ENCODE results near the gene KCNAB3. TPM values are rescaled to one million over a fixed set of nuclear protein-coding genes. Genes with fewer than 3 reads are reported as not detected.
"Not testable (repeated sequence)": the region's sequence is repeated elsewhere in the genome, so short reads cannot be mapped to it uniquely, and the experiment has no call there.

The KCNAB3 gene
- 1.2 TPM for total RNA-seq

DNA sequence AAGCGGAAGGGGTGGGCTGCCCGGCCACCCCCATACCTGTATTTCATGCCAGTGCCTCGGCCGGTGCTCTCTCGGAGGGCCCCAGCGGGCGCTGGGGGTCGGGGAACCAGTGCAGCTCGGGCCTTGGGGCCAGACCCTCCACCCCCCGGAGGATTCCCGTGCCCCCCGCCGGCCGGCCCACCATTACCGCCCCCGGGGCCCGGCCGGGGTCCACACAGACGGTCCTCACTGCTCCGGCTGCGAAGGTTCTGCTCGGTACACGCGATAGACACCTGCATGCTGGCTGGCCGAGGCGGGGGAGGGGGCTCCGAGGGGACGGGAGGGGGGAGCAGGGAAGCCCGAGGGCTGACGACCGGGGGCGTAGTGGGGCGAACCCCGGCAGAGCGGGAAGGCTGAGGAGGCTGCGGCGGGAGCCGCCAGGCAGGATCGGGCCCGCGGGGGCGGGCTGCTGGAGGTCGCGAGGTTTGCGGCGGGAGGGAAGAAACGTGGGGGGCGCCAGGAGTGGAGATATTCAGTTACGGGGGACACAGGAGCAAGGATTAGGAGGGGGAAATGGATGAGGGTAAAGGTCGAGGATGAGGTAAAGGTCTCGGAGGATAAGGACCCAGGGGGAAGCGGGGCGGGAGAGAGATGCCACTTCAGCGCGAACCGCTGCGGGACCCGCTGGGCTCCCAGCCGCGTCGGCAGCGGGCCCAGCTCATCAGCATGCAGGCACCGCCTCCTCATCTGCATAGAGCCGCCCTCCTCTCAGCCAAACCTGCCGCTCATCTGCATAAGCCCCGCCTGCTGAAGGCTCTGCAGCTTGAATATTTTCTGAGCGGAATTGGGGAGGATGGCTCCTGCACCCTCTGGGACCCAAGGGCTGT lies at the start of gene KCNAB3:
Gene KCNAB3 (minus strand): TSS at position 699 of the 866 bp plus-strand sequence. CDS start 421 bp downstream, at position 278.
- FAIRE-seq (no peak), DNase-seq (ENCODE audit: low spot score in 2 of 2) (peak; percentile 71 to 83)

DNA sequence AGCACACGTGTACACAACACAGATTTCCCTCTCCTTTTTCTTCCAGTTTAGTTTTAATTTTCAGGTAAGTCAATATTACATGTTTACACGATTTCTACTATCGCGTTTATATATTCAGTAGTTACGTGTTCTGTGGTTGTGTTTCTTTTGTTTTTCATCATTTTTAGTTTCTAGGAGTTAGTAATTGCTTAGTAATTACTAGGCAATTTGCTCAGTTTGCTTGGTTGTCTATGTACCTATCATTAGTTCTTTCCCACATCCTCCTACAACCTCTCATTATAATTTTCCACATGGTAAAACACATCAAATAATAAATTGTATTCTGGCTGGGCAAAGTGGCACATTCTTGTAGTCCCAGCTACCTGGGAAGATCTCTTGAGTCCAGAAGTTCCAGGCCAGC lies 48.1 kb upstream of the KCNAB3 start:
- FAIRE-seq (no peak), DNase-seq (ENCODE audit: low spot score in 2 of 2) (no peak)

DNA sequence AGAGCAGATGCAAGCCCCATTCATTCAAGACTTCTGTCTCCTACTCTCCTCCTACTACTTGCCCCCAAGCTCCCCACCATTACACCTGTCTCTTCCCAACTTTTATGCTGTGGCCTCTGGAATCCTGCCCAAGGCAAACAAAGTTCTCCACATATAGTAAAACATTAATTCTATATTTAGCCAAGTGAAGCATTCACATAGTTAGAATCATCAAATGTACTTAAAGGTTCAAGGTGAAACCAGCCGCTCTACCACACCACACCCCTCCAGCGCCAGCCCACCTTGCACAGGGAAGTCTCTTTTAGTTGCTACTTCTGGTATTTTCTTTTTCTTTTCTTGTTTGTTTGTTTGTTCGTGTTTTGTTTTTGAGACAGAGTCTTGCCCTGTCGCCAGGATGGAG lies 47.4 kb upstream of the KCNAB3 start:
- FAIRE-seq = no peak

DNA sequence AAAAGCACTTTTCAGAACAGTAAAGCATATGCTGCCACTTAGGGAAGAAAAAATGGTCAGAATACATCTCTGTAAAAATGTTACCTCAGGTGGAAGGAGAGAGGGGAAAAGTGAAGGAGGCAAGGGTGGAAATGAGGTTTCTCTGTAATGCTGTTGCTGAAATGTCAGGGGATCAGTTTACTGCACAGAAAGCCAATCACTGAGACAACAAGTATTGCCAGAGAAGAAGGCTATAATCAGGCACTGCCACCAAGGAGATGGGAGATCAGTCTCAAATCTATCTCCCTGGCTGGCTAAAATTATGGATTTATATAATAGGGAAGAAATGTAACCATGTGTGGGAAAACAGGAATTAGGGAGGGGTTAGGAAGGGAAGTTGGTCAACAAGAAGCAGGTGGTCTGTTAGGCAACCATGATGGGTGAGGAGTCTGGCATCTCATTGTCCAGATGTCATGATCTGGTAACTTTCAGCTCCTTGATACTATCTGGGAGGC lies 45.0 kb upstream of the KCNAB3 start:
- DNase-seq (ENCODE audit: low spot score in 2 of 2) (no peak), FAIRE-seq (no peak)

More for the DNA sequence above, 47.4 kb upstream of the KCNAB3 start:
- DNase-seq (ENCODE audit: low spot score in 2 of 2) = no peak

DNA sequence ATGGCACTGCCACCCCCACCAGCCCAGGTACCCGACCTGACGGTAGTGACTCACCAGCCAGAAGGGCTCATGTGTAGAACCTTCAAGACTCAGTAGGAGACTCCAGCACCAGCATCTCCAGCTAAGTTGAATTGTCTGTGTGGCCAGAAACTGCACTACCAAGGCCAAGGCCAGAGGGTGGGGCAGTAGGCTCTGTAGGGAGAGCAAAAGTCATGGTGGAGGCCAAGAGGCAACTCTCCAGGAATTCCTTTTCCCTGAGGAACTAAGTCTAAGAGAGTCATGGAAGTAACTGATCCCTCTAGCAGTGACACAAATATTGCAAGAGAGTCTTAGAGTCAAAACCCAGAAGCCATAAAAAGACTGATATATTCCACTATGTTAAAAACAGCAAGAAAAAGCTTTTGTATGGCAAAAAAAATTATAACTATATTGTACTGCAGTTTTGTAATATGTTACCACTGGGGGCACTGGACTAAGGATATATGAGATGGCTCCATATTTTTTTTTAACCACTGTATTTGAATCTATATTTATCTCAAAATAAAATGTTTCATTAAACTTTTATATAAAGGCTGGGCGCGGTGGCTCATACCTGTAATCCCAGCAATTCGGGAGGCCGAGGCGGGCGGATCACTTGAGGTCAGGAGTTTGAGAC lies 42.6 kb upstream of the KCNAB3 start:
- DNase-seq (ENCODE audit: low spot score in 2 of 2) (no peak), FAIRE-seq (no peak)

DNA sequence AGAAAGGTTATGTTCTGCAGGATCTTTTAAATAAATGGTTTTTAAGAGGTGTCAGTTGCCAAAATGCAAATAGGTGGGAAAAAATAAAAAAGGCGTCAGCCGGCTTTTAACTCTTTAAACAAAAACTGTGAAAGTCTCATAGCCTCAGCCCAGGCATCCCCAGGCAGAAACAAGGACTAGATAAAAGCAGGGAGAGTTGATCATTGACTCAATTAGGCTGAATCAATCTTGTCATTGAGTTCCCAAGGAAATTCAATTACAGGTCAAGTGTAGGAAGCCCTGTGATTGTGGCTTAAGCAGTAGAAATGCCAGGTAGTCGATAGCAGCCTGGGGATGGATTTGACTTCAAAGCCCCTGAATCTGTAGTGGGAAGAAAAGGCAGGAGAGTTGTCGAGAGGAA lies 42.0 kb upstream of the KCNAB3 start:
- no peak for DNase-seq (ENCODE audit: low spot score in 2 of 2)
- no peak for FAIRE-seq

DNA sequence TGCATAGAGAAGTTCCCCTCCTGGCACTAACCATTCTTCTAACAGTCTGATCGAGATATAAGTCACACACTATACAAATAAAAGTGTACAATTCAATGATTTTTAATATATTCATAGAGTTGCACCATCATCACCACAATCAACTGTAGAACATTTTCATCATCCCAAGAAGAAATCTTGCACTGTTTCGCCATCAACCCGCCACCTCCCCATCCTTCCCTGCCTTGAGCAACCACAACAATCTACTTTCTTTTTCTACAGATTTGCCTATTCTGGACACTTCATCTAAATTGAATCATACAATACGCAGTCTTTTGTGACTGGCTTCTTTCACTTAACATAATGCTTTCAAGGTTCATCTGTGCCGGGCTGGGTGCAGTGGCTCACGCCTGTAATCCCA lies 39.8 kb upstream of the KCNAB3 start:
- DNase-seq (ENCODE audit: low spot score in 2 of 2) = no peak
- no peak for FAIRE-seq

DNA sequence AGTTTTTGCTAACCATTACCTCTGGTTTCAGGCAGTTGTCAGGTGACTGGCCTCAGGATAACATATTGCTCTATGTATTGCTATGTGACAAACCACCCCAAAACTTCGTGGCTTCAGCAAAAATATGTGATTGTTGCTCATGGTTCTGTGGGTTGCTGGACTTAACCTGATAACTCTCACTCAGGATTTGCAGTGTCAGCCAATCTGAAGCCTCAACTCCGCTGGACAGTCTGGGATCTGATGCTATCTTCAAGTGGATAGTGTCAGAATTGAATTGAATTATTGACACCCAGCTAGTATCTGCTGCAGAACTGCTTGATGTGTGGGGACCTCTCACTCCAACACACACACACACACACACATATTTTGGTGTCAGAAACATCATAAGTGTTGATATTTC lies 38.1 kb upstream of the KCNAB3 start:
- DNase-seq (ENCODE audit: low spot score in 2 of 2) = no peak
- no peak for FAIRE-seq

DNA sequence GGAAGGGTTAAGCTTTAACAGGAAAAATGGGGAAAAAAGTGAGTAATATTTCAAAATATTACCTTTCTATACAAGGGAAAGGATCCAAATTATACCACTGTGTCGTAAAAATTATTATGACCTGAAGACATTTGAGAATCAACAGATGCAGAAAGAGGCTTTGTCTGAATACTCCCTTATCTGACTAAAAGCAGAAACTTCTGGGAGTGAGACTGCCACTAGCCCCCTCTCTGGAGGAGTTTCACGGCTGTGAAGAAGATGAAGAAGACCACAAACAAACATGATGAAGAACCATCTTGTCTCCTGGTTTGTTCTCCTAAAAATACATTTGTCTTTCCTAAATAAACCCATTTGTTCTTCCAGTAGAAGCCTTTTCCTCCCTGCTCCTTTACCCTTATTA lies 31.8 kb upstream of the KCNAB3 start:
- no peak for FAIRE-seq
- DNase-seq (ENCODE audit: low spot score in 2 of 2) = no peak

DNA sequence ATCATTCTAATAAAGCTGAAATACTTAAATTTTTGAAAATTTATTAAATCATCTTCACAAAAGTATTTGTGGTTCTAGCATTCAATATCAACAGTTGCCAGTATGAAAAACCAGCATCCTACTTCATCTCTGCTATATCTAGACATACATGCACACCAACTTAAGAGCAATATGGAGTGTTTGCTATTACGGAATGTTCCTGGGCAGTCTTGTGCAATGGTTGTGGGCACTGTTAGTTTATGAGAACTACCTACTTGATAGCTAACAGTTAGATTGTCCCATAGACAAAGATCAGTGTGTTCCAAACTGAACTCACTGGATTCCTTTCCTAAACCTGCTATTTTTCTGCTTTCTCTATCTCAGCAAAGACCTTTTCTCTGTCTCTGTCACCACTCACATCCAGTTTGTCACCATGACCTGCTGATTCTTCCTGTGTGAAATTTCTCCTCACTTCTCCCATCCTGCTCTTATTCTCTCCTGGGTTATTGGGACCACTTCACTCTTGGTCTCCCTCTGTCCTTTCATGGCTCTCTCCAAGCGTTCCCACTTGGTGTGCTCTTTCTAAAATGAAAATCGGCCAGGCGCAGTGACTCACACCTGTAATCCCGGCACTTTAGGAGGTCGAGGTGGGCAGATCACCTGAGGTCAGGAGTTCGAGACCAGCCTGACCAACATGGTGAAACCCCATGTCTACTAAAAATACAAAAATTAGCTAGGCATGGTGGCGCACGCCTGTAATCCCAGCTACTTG lies 30.0 kb upstream of the KCNAB3 start:
- FAIRE-seq = no peak
- no peak for DNase-seq (ENCODE audit: low spot score in 2 of 2)

DNA sequence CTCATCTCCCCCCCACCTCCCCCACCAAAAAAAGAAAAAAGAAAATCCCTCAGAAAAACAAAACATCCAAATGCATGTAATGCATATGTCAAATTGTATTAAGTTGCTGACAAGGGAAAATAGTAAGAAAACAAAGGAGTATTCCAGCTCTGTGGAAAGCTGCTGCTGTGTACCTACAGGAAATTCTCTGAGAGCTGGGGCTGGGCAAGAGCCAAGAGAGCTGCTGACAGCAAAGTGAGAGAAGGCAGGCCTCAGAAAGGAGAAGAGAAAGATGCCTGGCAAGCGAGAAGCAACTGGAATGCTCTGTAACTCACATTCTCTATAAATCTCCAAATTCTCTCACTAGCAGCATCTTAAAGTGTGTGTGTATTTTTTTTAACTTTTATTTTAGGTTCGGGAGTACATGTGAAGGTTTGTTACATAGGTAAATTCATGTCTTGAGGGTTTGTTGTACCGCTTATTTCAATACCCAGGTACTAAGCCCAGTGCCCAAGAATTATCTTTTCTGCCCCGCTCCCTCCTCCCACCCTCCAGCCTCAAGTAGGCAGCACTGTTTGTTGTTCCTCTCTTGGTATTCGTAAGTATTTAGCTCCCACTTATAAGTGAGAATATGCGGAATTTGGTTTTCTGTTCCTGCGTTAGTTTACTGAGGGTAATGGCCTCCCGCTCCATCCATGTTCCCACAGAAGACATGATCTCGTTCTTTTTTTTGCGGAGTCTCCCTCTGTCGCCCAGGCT lies 26.7 kb upstream of the KCNAB3 start:
- no peak for FAIRE-seq

DNA sequence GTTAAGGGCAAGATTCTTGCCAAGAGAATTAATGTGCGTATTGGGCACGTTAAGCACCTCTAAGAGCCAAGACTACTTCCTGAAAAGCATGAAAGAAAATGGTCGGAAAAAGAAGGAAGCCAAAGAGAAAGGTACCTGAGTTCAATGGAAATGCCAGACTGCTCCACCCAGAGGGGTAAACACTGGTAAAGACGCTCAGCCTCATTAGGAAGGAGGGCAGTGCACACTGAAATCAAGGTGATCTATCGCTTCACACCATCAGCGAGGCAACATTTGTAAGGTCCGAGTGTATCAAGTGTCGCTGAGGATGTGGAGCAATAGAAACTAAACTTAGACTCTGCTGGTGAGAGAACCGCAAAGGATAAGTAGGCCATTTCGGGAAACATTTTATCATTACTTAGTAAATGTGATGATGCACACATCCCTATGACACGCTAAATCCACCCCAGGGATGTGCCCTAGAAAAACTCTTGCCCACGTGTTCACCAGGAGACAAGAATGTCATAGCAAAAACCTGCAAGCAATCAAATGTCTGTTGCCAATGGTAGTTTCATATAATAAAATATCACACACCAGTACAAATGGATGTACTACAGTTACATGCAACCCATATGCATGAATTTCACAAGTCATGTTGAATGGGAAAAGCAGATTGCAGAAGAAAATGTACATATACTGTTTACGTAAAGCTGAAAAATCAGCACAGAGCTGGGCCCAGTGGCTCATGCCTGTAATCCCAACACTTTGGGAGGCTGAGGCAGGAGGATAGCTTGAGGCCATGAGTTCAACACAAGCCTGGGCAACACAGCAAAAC lies 26.0 kb upstream of the KCNAB3 start:
- no peak for FAIRE-seq

More for the DNA sequence above, 26.7 kb upstream of the KCNAB3 start:
- no peak for DNase-seq (ENCODE audit: low spot score in 2 of 2)

DNA sequence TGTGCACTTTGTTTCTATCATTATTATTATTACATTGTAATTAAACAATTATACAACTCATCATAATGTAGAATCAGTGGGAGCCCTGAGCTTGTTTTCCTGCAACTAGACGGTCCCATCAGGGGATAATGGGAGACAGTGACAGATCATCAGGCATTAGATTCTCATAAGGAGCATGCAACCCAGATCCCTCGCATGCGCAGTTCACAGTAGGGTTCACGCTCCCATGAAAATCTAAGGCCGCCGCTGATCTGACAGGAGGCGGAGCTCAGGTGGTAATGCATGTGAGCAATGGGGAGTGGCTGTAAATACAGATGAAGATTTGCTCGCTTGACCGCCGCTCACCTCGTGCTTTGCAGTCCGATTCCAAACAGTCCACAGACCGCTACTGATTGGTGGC lies 23.6 kb upstream of the KCNAB3 start:
- DNase-seq (ENCODE audit: low spot score in 2 of 2); FAIRE-seq: not testable (repeated sequence)

More for the DNA sequence above, 26.0 kb upstream of the KCNAB3 start:
- no peak for DNase-seq (ENCODE audit: low spot score in 2 of 2)

DNA sequence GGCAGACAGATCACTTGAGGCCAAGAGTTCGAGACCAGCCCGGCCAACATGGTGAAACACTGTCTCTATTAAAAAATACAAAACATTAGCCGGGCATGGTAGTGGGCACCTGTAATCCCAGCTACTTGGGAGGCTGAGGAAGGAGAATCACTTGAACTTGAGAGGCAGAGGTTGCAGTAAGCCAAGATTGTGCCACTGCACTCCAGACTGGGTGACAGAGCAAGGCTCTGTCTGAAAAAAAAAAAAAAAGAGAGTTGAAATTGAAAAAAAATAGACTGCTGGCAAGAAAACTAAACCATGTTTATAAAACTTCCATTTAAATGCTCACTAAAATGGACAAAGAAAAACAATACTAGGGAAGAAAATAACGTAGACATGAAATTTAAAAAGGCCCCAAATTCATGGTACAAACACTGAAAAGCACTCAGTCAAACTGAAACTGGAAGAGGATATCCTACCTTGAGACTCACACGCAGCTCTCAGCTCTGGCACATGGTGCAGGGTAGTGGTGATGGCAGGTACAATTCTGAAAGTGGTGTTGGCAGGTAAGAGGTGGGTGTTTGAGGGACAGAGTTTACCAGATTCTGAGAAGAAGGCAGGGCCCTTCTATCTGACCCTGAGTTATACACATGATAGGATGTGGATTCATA lies 21.6 kb upstream of the KCNAB3 start:
- no peak for FAIRE-seq
- no peak for DNase-seq (ENCODE audit: low spot score in 2 of 2)

DNA sequence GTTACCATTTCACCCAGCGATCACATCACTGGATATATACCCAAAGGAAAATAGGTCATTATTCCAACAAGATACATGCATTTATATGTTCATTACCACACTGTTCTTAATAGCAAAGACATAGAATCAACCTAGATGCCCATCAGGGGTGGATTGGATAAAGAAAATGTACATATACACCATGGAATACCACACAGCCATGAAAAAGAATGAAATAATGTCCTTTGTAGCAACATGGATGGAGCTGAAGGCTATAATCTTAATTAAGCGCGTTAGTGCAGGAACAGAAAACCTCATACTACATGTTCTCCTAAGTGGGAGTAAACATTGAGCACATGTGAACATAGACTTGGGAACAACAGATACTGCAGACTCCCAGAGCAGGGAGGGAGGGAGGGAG lies 20.9 kb upstream of the KCNAB3 start:
- FAIRE-seq (no peak), DNase-seq (ENCODE audit: low spot score in 2 of 2) (no peak)

DNA sequence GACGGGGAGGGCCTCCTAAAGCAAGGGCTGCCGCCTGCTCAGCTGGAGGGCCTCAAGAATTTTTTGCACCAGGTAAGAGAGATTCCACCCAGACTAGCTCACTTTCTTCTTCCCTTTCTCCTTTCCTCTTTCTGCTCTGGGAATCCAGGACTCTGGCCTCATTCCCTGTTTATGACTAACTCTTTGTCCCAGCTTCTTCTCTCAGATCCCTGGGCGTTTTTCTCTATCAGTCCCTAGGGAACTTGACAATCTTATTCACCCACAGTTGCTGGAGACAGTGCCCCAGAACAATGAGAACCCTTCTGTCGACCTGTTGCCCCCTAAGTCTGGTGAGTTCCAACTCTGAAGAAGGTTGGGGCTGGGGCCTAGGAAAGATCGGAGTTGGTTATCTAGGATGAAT lies 18.0 kb upstream of the KCNAB3 start:
- FAIRE-seq = no peak

DNA sequence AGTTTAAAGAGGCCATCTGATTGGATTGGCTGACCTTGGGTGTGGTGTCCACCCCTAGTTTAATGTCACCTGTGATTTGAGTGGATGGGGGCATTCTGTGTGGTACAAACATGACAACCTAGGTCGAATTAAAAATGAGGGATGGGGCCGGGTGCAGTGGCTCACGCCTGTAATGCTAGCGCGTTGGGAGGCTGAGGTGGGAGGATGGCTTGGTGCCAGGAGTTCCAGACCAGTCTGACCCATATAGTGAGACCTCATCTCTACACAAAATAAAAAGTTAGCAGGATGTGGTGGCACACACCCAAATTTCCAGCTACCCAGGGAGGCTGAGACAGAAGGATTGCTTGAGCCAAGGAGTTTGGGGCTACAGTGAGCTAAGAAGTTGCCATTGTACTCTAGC lies 16.8 kb upstream of the KCNAB3 start:
- no peak for FAIRE-seq
- DNase-seq (ENCODE audit: low spot score in 2 of 2) = no peak

More for the DNA sequence above, 18.0 kb upstream of the KCNAB3 start:
- DNase-seq (ENCODE audit: low spot score in 2 of 2) = no peak

DNA sequence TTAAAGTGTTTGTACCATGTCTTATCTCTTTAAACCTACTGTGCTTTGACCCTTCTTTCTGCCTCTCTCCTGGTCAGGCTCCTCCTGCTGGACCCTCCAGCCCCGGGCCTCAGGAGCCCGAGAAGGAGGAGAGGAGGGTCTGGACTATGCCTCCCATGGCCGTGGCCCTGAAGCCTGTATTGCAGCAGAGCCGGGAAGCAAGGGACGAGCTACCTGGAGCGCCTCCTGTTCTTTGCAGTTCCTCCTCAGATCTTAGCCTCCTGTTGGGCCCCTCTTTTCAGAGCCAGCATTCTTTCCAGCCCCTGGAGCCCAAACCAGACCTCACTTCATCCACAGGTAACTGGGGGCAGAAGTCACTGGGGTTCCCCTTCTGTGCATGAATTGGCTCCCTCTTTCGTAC lies 16.0 kb upstream of the KCNAB3 start:
- no peak for FAIRE-seq
- DNase-seq (ENCODE audit: low spot score in 2 of 2) = no peak

DNA sequence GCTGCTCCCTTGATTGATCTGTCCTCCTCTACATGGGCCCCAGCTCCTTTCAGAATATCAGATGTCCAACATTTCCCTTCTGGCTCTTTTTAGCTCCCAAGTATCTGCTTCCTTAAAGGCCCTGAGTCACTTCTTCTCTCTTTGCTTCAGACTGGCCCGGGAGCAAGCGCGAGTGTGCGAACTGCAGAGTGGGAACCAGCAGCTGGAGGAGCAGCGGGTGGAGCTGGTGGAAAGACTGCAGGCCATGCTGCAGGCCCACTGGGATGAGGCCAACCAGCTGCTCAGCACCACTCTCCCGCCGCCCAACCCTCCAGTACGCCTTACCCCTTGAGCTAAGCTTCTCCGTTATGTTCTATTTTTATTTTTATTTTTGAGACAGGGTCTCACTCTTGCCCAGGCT lies 14.7 kb upstream of the KCNAB3 start:
- FAIRE-seq = no peak
- DNase-seq (ENCODE audit: low spot score in 2 of 2) = no peak
